Tibial nerve (tissue), 4 donors: ENCODE measurements around the gene SYNGR1. TPM values are rescaled to one million over a fixed set of nuclear protein-coding genes. Genes with fewer than 3 reads are reported as not detected.

Experiments
- DNase-seq, 2 donors: peaks; one replicate each; pipeline ENCODE4 v3.0.0-alpha.2; 2019; ENCODE audit warnings: low spot score in 2 of 2
- H3K27ac ChIP-seq, 4 donors: fragments of 200-600 bp; sonication (generic) in 3 of 4; one replicate each; pipeline ENCODE4 v1.5.1; 2017 to 2019; ENCODE audit warnings: mild to moderate bottlenecking in 1 of 4
- H3K27me3 ChIP-seq, 2 donors: fragments of 200-600 bp; sonication (generic) in 1 of 2; one replicate each; pipeline versions ENCODE4 v1.5.1 to v1.6.0; 2017 to 2019
- H3K36me3 ChIP-seq, 3 donors: fragments of 200-600 bp; sonication (generic); one replicate each; pipeline ENCODE4 v1.5.1; 2018 to 2019
- H3K4me1 ChIP-seq, 4 donors: fragments of 200-600 bp; sonication (generic) in 3 of 4; one replicate each; pipeline ENCODE4 v1.5.1; 2017 to 2019
- H3K4me3 ChIP-seq, 4 donors: fragments of 200-600 bp; sonication (generic) in 3 of 4; one replicate each; pipeline ENCODE4 v1.5.1; 2017 to 2019; ENCODE audit warnings: mild to moderate bottlenecking in 1 of 4, moderate library complexity in 1 of 4
- H3K9me3 ChIP-seq, 4 donors: fragments of 200-600 bp; sonication (generic) in 3 of 4; one replicate each; pipeline ENCODE4 v1.5.1; 2017 to 2019
- CTCF ChIP-seq, 5 experiments: fragments of 200-600 bp in 3 of 5; fragments of 450-650 bp in 2 of 5; sonication (generic) in 3 of 5; IDR thresholded peaks; one replicate each; pipeline ENCODE4 v1.5.1; 2016 to 2019; ENCODE audit warnings: antibody characterized with exemption in 5 of 5, mild to moderate bottlenecking in 3 of 5, moderate library complexity in 2 of 5
- EP300 ChIP-seq, 2 donors: sonication (generic); formaldehyde crosslinking; IDR thresholded peaks; one replicate each; pipeline ENCODE4 v1.6.1; 2017; ENCODE audit warnings: antibody characterized with exemption in 2 of 2, mild to moderate bottlenecking in 1 of 2
- POLR2A ChIP-seq, 2 donors: fragments of 450-650 bp; IDR thresholded peaks; one replicate each; pipeline ENCODE4 v1.6.1; 2017; ENCODE audit warnings: antibody characterized with exemption in 2 of 2, mild to moderate bottlenecking in 2 of 2, moderate library complexity in 2 of 2
- WGBS, 2 donors: methylation state at CpG; one replicate each; pipeline ENCODE4 v1.1.5; 2018; 5-methylcytosine and 5-hydroxymethylcytosine counted together
- total RNA-seq, 4 donors: library from RNA; depleted of rRNA; stranded (reverse); fragments of >200 nt; gene quantifications; one replicate each; pipeline ENCODE4 v1.1.0, GENCODE V29; 2016

Gene SYNGR1
- total RNA-seq, 4 donors from 2014 or later: 21.1 to 32.8 (median 25.5) TPM

GRCh38 chr22:39312410-39312809, 37.4 kb upstream of the SYNGR1 start:
- Histone ChIP-seq H3K4me1 (peaks cover 0 to 69% (median 29%) of the 10 kb centered on the region in 4 donors), H3K4me3 (no peak overlapping the region), H3K27ac (no peak overlapping the region), H3K36me3 (peaks cover 3 to 65% (median 46%) of the 10 kb centered on the region in 3 donors), H3K9me3 (no peaks in the 10 kb centered on the region), H3K27me3 (no peaks in the 10 kb centered on the region)
- no peak for DNase-seq
- TF ChIP-seq EP300 (IDR thresholded peaks at IDR 0.05): no peak
- no peak for TF ChIP-seq POLR2A (IDR thresholded peaks at IDR 0.05)
- TF ChIP-seq CTCF (IDR thresholded peaks at IDR 0.05): no peak
- 69 to 72% methylated on average over 5 of the region's 5 CpGs for WGBS, 2 donors

- Histone ChIP-seq H3K4me1 (peaks cover 0 to 71% (median 36%) of the 10 kb centered on the region in 4 donors), H3K9me3 (no peaks in the 10 kb centered on the region), H3K27ac (peak overlapping the region in 1 of 4 donors; percentile 21), H3K4me3 (no peak overlapping the region), H3K27me3 (no peaks in the 10 kb centered on the region), H3K36me3 (peaks cover 5 to 73% (median 46%) of the 10 kb centered on the region in 3 donors)
- TF ChIP-seq POLR2A (IDR thresholded peaks at IDR 0.05): no peak
- TF ChIP-seq CTCF (IDR thresholded peaks at IDR 0.05): no peak
- no peak for TF ChIP-seq EP300 (IDR thresholded peaks at IDR 0.05)
- no peak for DNase-seq
- 75 to 82% methylated on average over 18 of the region's 20 CpGs for WGBS, 2 donors
Measured at GRCh38 chr22:39313258-39314001, 36.4 kb upstream of the SYNGR1 start.

- WGBS, 2 donors: 80 to 82% methylated on average over 12 to 14 of the region's 14 CpGs
- TF ChIP-seq EP300 (IDR thresholded peaks at IDR 0.05) (no peak), POLR2A (IDR thresholded peaks at IDR 0.05) (no peak), CTCF (IDR thresholded peaks at IDR 0.05) (no peak)
- no peaks in the 10 kb centered on the region for H3K9me3 ChIP-seq
- peaks cover 0 to 65% (median 32%) of the 10 kb centered on the region in 4 donors for H3K4me1 ChIP-seq
- H3K27me3 ChIP-seq: no peaks in the 10 kb centered on the region
- peaks cover 5 to 73% (median 46%) of the 10 kb centered on the region in 3 donors for H3K36me3 ChIP-seq
- DNase-seq: no peak
- H3K4me3 ChIP-seq: no peak overlapping the region
- peak overlapping the region in 1 of 4 donors; percentile 97 for H3K27ac ChIP-seq
Measured at GRCh38 chr22:39314251-39314971, 35.4 kb upstream of the SYNGR1 start.

GRCh38 chr22:39315389-39315788, 34.4 kb upstream of the SYNGR1 start:
- no peak for TF ChIP-seq POLR2A (IDR thresholded peaks at IDR 0.05)
- TF ChIP-seq EP300 (IDR thresholded peaks at IDR 0.05): no peak
- TF ChIP-seq CTCF (IDR thresholded peaks at IDR 0.05): no peak
- whole genome bisulfite sequencing, 2 donors: 78 to 83% methylated on average over 9 to 13 of the region's 13 CpGs
- Histone ChIP-seq H3K27me3 (no peaks in the 10 kb centered on the region), H3K9me3 (no peaks in the 10 kb centered on the region), H3K27ac (peak overlapping the region in 3 of 4 donors; percentile 36 to 99 (median 97)), H3K36me3 (peaks cover 5 to 73% (median 46%) of the 10 kb centered on the region in 3 donors), H3K4me1 (peaks cover 0 to 56% (median 31%) of the 10 kb centered on the region in 4 donors), H3K4me3 (no peak overlapping the region)
- no peak for DNase-seq
